ENCODE measurements around the gene MDM2. TPM values are rescaled to one million over a fixed set of nuclear protein-coding genes. Genes with fewer than 3 reads are reported as not detected.

Gene MDM2
- total RNA-seq, 1 donor from 2014 or later: 113 TPM

DNA sequence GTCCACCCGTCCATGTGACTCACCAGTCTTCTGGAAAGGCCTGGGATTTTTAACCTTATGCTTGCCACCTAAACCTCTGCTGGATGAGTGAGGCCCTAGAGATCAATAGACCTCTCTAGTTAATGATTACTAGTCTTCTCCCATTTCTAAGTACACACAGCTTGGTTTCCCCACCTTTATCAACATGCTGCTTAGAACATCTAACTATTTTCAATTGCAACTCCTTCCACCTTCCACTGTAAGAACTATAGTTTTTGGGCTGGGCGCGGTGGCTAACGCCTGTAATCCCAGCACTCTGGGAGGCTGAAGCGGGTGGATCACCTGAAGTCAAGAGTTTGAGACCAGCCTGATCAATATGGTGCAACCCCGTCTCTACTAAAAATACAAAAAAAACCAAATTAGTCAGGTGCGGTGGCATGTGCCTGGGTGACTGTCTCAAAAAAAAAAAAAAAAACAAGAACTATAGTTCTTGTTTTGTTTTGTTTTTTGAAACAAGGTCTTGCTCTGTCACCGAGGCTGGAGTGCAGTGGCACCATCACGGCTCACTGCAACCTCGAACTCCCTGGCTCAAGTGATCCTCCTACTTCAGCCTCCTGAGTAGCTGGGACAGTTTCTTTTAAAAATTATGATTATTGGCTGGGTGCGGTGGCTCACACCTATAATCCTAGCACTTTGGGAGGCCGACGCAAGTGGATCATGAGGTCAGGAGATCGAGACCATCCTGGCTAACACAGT lies 18.7 kb upstream of the MDM2 start:
- no peaks in the 10 kb centered on the region for H3K36me3 Mint-ChIP-seq (ENCODE audit: low read depth, unreplicated experiment)
- H3K27me3 Mint-ChIP-seq (ENCODE audit: unreplicated experiment): peaks cover 1% of the 10 kb centered on the region
- H3K27ac Mint-ChIP-seq (ENCODE audit: unreplicated experiment): no peak overlapping the region
- TF ChIP-seq, protein P1, sequence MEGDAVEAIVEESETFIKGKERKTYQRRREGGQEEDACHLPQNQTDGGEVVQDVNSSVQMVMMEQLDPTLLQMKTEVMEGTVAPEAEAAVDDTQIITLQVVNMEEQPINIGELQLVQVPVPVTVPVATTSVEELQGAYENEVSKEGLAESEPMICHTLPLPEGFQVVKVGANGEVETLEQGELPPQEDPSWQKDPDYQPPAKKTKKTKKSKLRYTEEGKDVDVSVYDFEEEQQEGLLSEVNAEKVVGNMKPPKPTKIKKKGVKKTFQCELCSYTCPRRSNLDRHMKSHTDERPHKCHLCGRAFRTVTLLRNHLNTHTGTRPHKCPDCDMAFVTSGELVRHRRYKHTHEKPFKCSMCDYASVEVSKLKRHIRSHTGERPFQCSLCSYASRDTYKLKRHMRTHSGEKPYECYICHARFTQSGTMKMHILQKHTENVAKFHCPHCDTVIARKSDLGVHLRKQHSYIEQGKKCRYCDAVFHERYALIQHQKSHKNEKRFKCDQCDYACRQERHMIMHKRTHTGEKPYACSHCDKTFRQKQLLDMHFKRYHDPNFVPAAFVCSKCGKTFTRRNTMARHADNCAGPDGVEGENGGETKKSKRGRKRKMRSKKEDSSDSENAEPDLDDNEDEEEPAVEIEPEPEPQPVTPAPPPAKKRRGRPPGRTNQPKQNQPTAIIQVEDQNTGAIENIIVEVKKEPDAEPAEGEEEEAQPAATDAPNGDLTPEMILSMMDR (IDR thresholded peaks at IDR 0.05; ENCODE audit: unreplicated experiment): no peak
- H3K4me3 Mint-ChIP-seq (ENCODE audit: unreplicated experiment): no peak overlapping the region
- no peak for DNase-seq (ENCODE audit: low spot score)
- no peaks in the 10 kb centered on the region for H3K9me3 Mint-ChIP-seq (ENCODE audit: unreplicated experiment)
- peaks cover 10% of the 10 kb centered on the region for H3K4me1 Mint-ChIP-seq (ENCODE audit: unreplicated experiment)

DNA sequence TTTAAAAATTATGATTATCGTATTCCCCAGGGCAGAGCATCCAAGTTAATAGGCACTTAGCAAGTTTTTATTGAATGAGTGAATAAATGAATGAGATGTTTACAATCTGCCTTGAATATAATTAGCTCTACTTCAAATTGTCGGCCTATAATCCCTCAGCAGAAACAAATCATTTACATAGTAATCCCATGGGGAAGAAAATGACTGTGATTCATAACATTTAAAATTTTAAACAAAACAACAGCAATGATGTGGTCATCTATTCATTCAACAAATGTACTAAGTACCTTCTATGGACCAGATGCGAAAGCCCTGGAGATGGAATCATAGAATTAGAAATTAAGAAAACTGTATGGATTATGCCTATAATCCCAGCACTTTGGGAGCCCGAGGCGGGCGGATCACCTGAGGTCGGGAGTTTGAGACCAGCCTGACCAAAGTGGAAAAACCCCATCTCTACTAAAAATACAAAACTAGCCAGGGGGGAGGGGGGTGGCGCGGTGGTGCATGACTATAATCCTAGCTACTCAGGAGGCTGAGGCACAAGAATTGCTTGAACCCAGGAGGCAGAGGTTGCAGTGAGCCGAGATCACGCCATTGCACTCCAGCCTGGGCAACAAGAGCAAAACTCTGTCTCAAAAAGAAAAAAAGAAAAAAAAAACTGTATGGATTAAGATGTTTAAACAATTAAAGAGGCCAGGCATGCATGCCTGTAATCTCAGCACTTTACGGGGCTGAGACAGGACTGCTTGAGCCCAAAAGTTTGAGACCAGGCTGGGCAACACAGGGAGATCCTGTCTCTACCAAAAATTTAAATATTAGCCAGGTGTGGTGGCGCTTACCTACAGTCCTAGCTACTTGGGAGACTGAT lies 17.7 kb upstream of the MDM2 start:
- TF ChIP-seq, protein P1 (IDR thresholded peaks at IDR 0.05; ENCODE audit: unreplicated experiment): no peak
- DNase-seq (ENCODE audit: low spot score): no peak
- H3K27me3 Mint-ChIP-seq (ENCODE audit: unreplicated experiment): peaks cover 1% of the 10 kb centered on the region
- H3K36me3 Mint-ChIP-seq (ENCODE audit: low read depth, unreplicated experiment): no peaks in the 10 kb centered on the region
- no peak overlapping the region for H3K4me3 Mint-ChIP-seq (ENCODE audit: unreplicated experiment)
- no peaks in the 10 kb centered on the region for H3K9me3 Mint-ChIP-seq (ENCODE audit: unreplicated experiment)
- H3K4me1 Mint-ChIP-seq (ENCODE audit: unreplicated experiment): peaks cover 10% of the 10 kb centered on the region
- no peak overlapping the region for H3K27ac Mint-ChIP-seq (ENCODE audit: unreplicated experiment)

DNA sequence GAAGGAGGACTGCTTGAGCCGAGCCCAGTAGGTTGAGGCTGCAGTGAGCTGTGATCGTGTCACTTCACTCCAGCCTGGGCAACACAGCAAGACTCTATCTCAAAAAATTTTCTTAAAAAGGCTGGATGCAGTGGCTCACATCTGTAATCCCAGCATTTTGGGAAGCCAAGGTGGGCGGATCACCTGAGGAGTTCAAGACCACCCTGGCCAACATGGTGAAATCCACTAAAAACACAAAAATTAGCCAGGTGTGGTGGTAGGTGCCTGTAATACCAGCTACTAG lies 17.1 kb upstream of the MDM2 start:
- Mint-ChIP-seq H3K27me3 (ENCODE audit: unreplicated experiment) (peaks cover 1% of the 10 kb centered on the region), H3K27ac (ENCODE audit: unreplicated experiment) (no peak overlapping the region), H3K36me3 (ENCODE audit: low read depth, unreplicated experiment) (no peaks in the 10 kb centered on the region), H3K9me3 (ENCODE audit: unreplicated experiment) (no peaks in the 10 kb centered on the region), H3K4me3 (ENCODE audit: unreplicated experiment) (no peak overlapping the region), H3K4me1 (ENCODE audit: unreplicated experiment) (peaks cover 10% of the 10 kb centered on the region)
- TF ChIP-seq, protein P1 (IDR thresholded peaks at IDR 0.05; ENCODE audit: unreplicated experiment): no peak
- DNase-seq (ENCODE audit: low spot score): no peak

DNA sequence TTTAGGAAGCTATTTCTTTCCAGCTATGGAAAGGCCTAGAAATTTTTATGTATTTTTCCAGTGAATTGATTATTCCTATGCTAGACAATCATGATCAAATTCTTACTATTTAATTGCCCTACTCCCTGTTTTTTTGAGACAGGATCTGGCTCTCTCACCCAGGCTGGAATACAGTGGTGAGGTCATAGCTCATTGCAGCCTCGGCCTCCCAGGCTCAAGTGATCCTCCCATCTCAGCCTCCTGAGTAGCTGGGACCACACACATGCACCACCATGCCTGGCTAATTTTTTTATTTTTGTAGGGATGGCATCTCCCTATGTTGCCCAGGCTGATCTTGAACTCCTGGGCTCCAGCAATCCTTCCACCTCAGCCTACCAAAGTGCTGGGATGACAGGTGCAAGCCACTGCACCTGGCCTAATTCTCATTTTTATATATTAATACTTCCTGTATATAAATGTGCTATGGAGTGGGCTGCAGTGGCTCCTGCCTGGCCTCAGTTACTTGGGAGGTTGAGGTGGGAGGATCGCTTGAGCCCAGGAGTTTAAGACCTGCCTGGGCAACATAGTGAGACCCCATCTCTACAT lies 16.0 kb upstream of the MDM2 start:
- no peaks in the 10 kb centered on the region for H3K36me3 Mint-ChIP-seq (ENCODE audit: low read depth, unreplicated experiment)
- peaks cover 10% of the 10 kb centered on the region for H3K4me1 Mint-ChIP-seq (ENCODE audit: unreplicated experiment)
- peaks cover 1% of the 10 kb centered on the region for H3K27me3 Mint-ChIP-seq (ENCODE audit: unreplicated experiment)
- no peak for DNase-seq (ENCODE audit: low spot score)
- no peak overlapping the region for H3K27ac Mint-ChIP-seq (ENCODE audit: unreplicated experiment)
- no peaks in the 10 kb centered on the region for H3K9me3 Mint-ChIP-seq (ENCODE audit: unreplicated experiment)
- no peak overlapping the region for H3K4me3 Mint-ChIP-seq (ENCODE audit: unreplicated experiment)
- TF ChIP-seq, protein P1 (IDR thresholded peaks at IDR 0.05; ENCODE audit: unreplicated experiment): no peak
